Gastrocnemius medialis (tissue), 4 donors: Measurements from ENCODE around the gene SKIDA1.

ENCODE experiments used
- CTCF ChIP-seq, 5 experiments: fragments of 450-650 bp in 3 of 5; fragments of 200-600 bp in 2 of 5; sonication (generic) in 2 of 5; IDR thresholded peaks in 4 of 5; conservative IDR thresholded peaks in 1 of 5; 1 replicate in 4 of 5; 2 replicates in 1 of 5; pipeline ENCODE4 v1.5.1; 2016 to 2019; ENCODE audit warnings: antibody characterized with exemption in 5 of 5, mild to moderate bottlenecking in 3 of 5, moderate library complexity in 3 of 5
- POLR2A ChIP-seq, 2 donors: fragments of 450-650 bp; IDR thresholded peaks; one replicate each; pipeline ENCODE4 v1.6.1; 2017; ENCODE audit warnings: antibody characterized with exemption in 2 of 2, mild to moderate bottlenecking in 2 of 2, moderate library complexity in 2 of 2

GRCh38 chr10:21498986-21499385 is 26.5 kb downstream of the SKIDA1 start:
- no peak for TF ChIP-seq CTCF (IDR thresholded peaks at IDR 0.05 in 4 of 5, conservative IDR thresholded peaks at IDR 0.05 in 1 of 5)
- TF ChIP-seq POLR2A (IDR thresholded peaks at IDR 0.05), result no peak
